ENCODE data around the gene MCCC2. TPM values are rescaled to one million over a fixed set of nuclear protein-coding genes. Genes with fewer than 3 reads are reported as not detected.

Gene MCCC2
- total RNA-seq, 2 donors from 2014 or later, result 32.1 to 64.8 TPM

- ATAC-seq (ENCODE audit: insufficient number of reproducible peaks, low FRiP score, low read depth) (no peak), DNase-seq (ENCODE audit: low spot score) (no peak)
- H3K4me3 ChIP-seq, result no peak overlapping the region
Observed at GRCh38 chr5:71705421-71705820, 118.3 kb downstream of the MCCC2 start.

GRCh38 chr5:71706906-71707305 is 119.8 kb downstream of the MCCC2 start:
- no peak overlapping the region for H3K27ac ChIP-seq
- no peak overlapping the region for H3K4me3 ChIP-seq
- TF ChIP-seq, protein P1, sequence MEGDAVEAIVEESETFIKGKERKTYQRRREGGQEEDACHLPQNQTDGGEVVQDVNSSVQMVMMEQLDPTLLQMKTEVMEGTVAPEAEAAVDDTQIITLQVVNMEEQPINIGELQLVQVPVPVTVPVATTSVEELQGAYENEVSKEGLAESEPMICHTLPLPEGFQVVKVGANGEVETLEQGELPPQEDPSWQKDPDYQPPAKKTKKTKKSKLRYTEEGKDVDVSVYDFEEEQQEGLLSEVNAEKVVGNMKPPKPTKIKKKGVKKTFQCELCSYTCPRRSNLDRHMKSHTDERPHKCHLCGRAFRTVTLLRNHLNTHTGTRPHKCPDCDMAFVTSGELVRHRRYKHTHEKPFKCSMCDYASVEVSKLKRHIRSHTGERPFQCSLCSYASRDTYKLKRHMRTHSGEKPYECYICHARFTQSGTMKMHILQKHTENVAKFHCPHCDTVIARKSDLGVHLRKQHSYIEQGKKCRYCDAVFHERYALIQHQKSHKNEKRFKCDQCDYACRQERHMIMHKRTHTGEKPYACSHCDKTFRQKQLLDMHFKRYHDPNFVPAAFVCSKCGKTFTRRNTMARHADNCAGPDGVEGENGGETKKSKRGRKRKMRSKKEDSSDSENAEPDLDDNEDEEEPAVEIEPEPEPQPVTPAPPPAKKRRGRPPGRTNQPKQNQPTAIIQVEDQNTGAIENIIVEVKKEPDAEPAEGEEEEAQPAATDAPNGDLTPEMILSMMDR (IDR thresholded peaks at IDR 0.05), result no peak
- H3K27me3 ChIP-seq (replicated peaks; ENCODE audit: insufficient read depth), result no peaks in the 10 kb centered on the region
- DNase-seq (ENCODE audit: low spot score) (no peak), ATAC-seq (ENCODE audit: insufficient number of reproducible peaks, low FRiP score, low read depth) (no peak)
- H3K4me1 ChIP-seq (ENCODE audit: control insufficient read depth in 1 of 2, low read depth in 2 of 2), result no peaks in the 10 kb centered on the region
- H3K36me3 ChIP-seq, result no peaks in the 10 kb centered on the region
- H3K9me3 ChIP-seq, result no peaks in the 10 kb centered on the region

More at GRCh38 chr5:71705421-71705820, 118.3 kb downstream of the MCCC2 start:
- Histone ChIP-seq H3K27me3 (replicated peaks; ENCODE audit: insufficient read depth) (no peaks in the 10 kb centered on the region), H3K27ac (no peak overlapping the region), H3K36me3 (no peaks in the 10 kb centered on the region), H3K4me1 (ENCODE audit: control insufficient read depth in 1 of 2, low read depth in 2 of 2) (no peaks in the 10 kb centered on the region), H3K9me3 (no peaks in the 10 kb centered on the region)
- TF ChIP-seq, protein P1 (IDR thresholded peaks at IDR 0.05), result no peak

Other genes with a start within 250 kb of the MCCC2 start
- gene BDP1, start 131.7 kb upstream of the MCCC2 start, total RNA-seq, result 10 to 100 TPM; 29.2 to 47.8 TPM
- 10 to 100 TPM in 1 of 2 donors, not detected in 1; 39.4 TPM for gene CARTPT, start 131.9 kb downstream of the MCCC2 start, total RNA-seq

Measured in thoracic aorta (tissue), 2 donors.